Smooth muscle cell (in vitro differentiated cells): Measurements from ENCODE around the gene COMMD2. TPM values are rescaled to one million over a fixed set of nuclear protein-coding genes. Genes with fewer than 3 reads are reported as not detected.

Experiments used
- DNase-seq: peaks from one replicate; lab custom pipeline; 2025; ENCODE audit not compliant: unreplicated experiment; lab: John Stamatoyannopoulos, UW
- H2AFZ ChIP-seq: fragments of 200-600 bp; sonication (generic); 2 replicates; pipeline ENCODE4 v1.6.0; 2016; ENCODE audit warnings: antibody characterized with exemption, low read depth, mild to moderate bottlenecking
- H3F3A ChIP-seq: fragments of 200-600 bp; sonication (generic); 2 replicates; pipeline ENCODE4 v1.6.0; 2017; ENCODE audit warnings: antibody characterized with exemption, low read depth
- H3K27ac ChIP-seq: fragments of 200-600 bp; sonication (generic); 2 replicates; pipeline ENCODE4 v1.5.1; 2016; ENCODE audit warnings: low read depth, mild to moderate bottlenecking
- H3K27me3 ChIP-seq: fragments of 200-600 bp; sonication (generic); 2 replicates; pipeline ENCODE4 v1.6.1; 2016; ENCODE audit warnings: low read depth, mild to moderate bottlenecking
- H3K36me3 ChIP-seq: fragments of 200-600 bp; sonication (generic); 2 replicates; pipeline ENCODE4 v1.5.1; 2016; ENCODE audit warnings: low read depth
- H3K4me1 ChIP-seq: fragments of 200-600 bp; sonication (generic); 2 replicates; pipeline ENCODE4 v1.5.1; 2016; ENCODE audit warnings: low read depth
- H3K4me2 ChIP-seq: fragments of 200-600 bp; sonication (generic); 2 replicates; pipeline ENCODE4 v1.6.0; 2016; ENCODE audit warnings: mild to moderate bottlenecking
- H3K4me3 ChIP-seq: fragments of 200-600 bp; sonication (generic); 2 replicates; pipeline ENCODE4 v1.5.1; 2016; ENCODE audit warnings: mild to moderate bottlenecking
- H3K79me2 ChIP-seq: fragments of 200-600 bp; sonication (generic); 2 replicates; pipeline ENCODE4 v1.6.0; 2016; ENCODE audit warnings: low read depth, mild to moderate bottlenecking
- H3K9ac ChIP-seq: fragments of 200-600 bp; sonication (generic); 2 replicates; pipeline ENCODE4 v1.6.0; 2016; ENCODE audit warnings: low read depth
- H3K9me3 ChIP-seq: fragments of 200-600 bp; sonication (generic); replicated peaks from 2 replicates; pipeline ENCODE4 v1.5.1; 2016; ENCODE audit warnings: low read depth
- H4K20me1 ChIP-seq: fragments of 200-600 bp; sonication (generic); 2 replicates; pipeline ENCODE4 v1.6.0; 2016; ENCODE audit warnings: low read depth
- WGBS: methylation state at CpG from one replicate; pipeline ENCODE4 v1.1.7; 2016; ENCODE audit warnings: low lambda C conversion rate; 5-methylcytosine and 5-hydroxymethylcytosine counted together
- polyA plus RNA-seq: library from polyadenylated mRNA; unstranded; fragments of >200 nt; fragmentation: Nextera tagmentation; extraction: Ambion mirVana; gene quantifications from 2 replicates; pipeline ENCODE4 v1.2.1, GENCODE V29; 2016
- total RNA-seq: library from RNA; depleted of rRNA; stranded (reverse); fragments of >200 nt; gene quantifications from 2 replicates; pipeline ENCODE4 v1.2.3, GENCODE V29; 2014
- TF ChIP-seq, protein P1 (sequence below): fragments of 200-600 bp; sonication (generic); IDR thresholded peaks from 2 replicates; pipeline ENCODE4 v1.5.1; 2017; ENCODE audit warnings: borderline replicate concordance, mild to moderate bottlenecking, antibody characterized with exemption; ENCODE audit not compliant: insufficient read depth, poor library complexity, severe bottlenecking

The COMMD2 gene
- total and polyA plus RNA-seq, 2 experiments from 2014 or later, result 47.5 to 56.3 TPM

DNA sequence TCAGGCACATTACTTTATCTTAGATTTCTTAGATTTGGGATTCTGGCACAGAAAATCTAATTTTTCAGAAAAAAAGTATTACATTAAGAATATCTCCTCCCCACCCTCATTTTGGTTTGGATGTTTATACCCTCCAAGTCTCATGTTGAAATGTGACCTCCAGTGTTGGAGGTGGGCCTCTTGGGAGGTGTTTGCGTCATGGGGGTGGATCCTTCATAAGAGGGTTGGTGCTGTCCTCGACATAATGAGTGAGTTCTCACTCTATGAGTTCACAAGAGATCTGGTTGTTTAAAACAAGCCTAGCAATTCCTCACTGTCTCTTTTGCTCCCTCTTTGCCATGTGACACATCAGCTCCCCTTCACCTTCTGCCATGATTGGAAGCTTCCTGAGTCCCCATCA, 48.8 kb downstream of the COMMD2 start:
- H3K4me3 ChIP-seq, result no peak overlapping the region
- TF ChIP-seq, protein P1, sequence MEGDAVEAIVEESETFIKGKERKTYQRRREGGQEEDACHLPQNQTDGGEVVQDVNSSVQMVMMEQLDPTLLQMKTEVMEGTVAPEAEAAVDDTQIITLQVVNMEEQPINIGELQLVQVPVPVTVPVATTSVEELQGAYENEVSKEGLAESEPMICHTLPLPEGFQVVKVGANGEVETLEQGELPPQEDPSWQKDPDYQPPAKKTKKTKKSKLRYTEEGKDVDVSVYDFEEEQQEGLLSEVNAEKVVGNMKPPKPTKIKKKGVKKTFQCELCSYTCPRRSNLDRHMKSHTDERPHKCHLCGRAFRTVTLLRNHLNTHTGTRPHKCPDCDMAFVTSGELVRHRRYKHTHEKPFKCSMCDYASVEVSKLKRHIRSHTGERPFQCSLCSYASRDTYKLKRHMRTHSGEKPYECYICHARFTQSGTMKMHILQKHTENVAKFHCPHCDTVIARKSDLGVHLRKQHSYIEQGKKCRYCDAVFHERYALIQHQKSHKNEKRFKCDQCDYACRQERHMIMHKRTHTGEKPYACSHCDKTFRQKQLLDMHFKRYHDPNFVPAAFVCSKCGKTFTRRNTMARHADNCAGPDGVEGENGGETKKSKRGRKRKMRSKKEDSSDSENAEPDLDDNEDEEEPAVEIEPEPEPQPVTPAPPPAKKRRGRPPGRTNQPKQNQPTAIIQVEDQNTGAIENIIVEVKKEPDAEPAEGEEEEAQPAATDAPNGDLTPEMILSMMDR, result no peak
- peaks cover 3% of the 10 kb centered on the region for H3K9me3 ChIP-seq
- peaks cover 10% of the 10 kb centered on the region for H3F3A ChIP-seq
- DNase-seq, result no peak
- no peaks in the 10 kb centered on the region for H3K79me2 ChIP-seq
- H3K9ac ChIP-seq, result no peak overlapping the region
- peak overlapping the region; percentile 91 for H3K27ac ChIP-seq
- no peak overlapping the region for H3K4me2 ChIP-seq
- H3K27me3 ChIP-seq, result no peaks in the 10 kb centered on the region
- no peaks in the 10 kb centered on the region for H3K4me1 ChIP-seq
- no peaks in the 10 kb centered on the region for H3K36me3 ChIP-seq
- H4K20me1 ChIP-seq, result no peaks in the 10 kb centered on the region
- 81% methylated on average over 2 of the region's 2 CpGs for WGBS
- no peak overlapping the region for H2AFZ ChIP-seq

DNA sequence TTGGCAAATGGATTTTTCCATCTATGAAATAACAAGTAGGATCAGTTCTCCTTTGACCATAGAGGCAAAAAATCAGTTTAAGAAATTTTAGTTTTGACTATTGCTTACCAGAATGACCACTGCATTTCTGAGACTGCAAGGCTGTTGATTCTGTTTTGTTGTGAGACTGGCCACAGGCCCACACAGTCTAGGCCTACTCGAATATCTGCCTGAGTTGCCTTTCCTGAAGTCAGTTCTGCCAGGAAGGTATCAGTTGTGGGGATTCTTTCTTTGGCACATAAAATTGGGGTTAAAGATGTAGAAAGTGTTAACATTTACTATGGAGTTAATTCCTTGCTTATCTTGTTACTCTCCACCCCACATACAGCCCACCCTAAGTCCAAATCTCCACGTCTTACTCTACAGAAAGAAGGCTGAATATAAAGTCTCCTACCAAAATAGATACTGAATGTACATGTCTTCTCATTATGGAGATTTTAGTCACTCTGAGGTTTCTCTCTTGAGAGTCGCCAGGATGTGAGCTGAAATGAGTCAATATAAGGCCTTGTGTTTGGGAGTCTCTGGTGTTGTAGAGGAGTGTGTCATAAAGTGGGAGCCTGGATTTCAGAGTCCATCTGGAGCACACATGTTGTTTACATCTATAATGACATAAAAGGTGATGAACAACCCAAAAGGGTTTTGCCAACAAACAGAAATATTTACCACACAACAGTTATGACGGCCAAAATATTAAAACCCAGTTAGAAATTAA, 49.4 kb downstream of the COMMD2 start:
- no peaks in the 10 kb centered on the region for H3K36me3 ChIP-seq
- H3K27me3 ChIP-seq, result no peaks in the 10 kb centered on the region
- WGBS, result 18% methylated on average over 4 of the region's 4 CpGs
- H3K4me2 ChIP-seq, result peak overlapping the region; percentile 60
- TF ChIP-seq, protein P1, result no peak
- DNase-seq, result no peak
- peak overlapping the region; percentile 41 for H3K9ac ChIP-seq
- H3K4me1 ChIP-seq, result no peaks in the 10 kb centered on the region
- H3F3A ChIP-seq, result peaks cover 10% of the 10 kb centered on the region
- H3K4me3 ChIP-seq, result no peak overlapping the region
- peaks cover 4% of the 10 kb centered on the region for H3K9me3 ChIP-seq
- no peaks in the 10 kb centered on the region for H4K20me1 ChIP-seq
- H3K27ac ChIP-seq, result peak overlapping the region; percentile 91
- H2AFZ ChIP-seq, result peak overlapping the region; percentile 81
- no peaks in the 10 kb centered on the region for H3K79me2 ChIP-seq

DNA sequence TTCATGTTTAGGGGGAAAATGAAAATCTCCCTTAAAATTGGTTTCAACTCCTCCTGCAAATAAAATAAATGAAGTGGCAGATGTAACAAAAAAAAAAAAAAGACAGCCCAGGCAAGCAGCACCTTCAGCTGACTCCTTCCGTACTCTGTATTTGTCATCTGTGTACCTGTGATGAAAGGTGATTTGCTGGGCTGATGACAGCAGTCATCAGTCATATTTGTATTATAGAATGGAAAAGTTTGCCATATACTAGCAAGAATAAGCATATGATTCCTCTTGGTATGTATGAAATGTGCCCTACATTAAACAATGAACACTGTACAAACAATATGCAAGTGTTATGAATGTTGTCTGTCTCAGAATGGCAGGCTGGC, 50.3 kb downstream of the COMMD2 start:
- DNase-seq, result no peak
- TF ChIP-seq, protein P1, result no peak
- Histone ChIP-seq H3F3A (peaks cover 10% of the 10 kb centered on the region), H3K9ac (peak overlapping the region; percentile 8), H3K9me3 (peaks cover 4% of the 10 kb centered on the region), H3K4me3 (no peak overlapping the region), H3K27ac (peak overlapping the region; percentile 91), H3K79me2 (no peaks in the 10 kb centered on the region), H3K27me3 (no peaks in the 10 kb centered on the region), H2AFZ (no peak overlapping the region), H3K36me3 (no peaks in the 10 kb centered on the region), H3K4me1 (no peaks in the 10 kb centered on the region), H4K20me1 (no peaks in the 10 kb centered on the region), H3K4me2 (peak overlapping the region; percentile 60)
- WGBS, result 90% methylated on average over 1 of the region's 1 CpG
